GM06990 (cell line): ENCODE measurements around the gene FKBP1B.

Source experiments
- DNase-seq: peaks from one replicate; pipeline ENCODE4 v3.0.0-alpha.2; 2011; ENCODE audit not compliant: insufficient read length; ENCODE audit errors: extremely low read depth
- H3K27me3 ChIP-seq: replicated peaks from 2 replicates; pipeline ENCODE4 v1.6.0; 2011; ENCODE audit warnings: low read length; ENCODE audit not compliant: control insufficient read depth, insufficient read depth
- H3K36me3 ChIP-seq: 2 replicates; pipeline ENCODE4 v1.5.1; 2011; ENCODE audit warnings: low read length; ENCODE audit not compliant: control insufficient read depth, insufficient read depth
- H3K4me3 ChIP-seq: replicated peaks from 2 replicates; pipeline ENCODE4 v1.5.1; 2011; ENCODE audit warnings: low read depth, mild to moderate bottlenecking, control low read depth, low read length
- CTCF ChIP-seq: IDR thresholded peaks from 2 replicates; pipeline ENCODE4 v1.5.1; 2011; ENCODE audit warnings: low read length, control low read depth, mild to moderate bottlenecking, inconsistent platforms; ENCODE audit not compliant: insufficient read depth, poor library complexity, severe bottlenecking

Gene FKBP1B

GRCh38 chr2:24075915-24076848 is 26.6 kb downstream of the FKBP1B start, which contains the start of gene SF3B6:
Gene SF3B6 (minus strand): TSS chr2:24076326. CDS start chr2:24076229, 97 bp downstream.
- no peak for TF ChIP-seq CTCF
- Histone ChIP-seq H3K27me3 (no peaks in the 10 kb centered on the region), H3K36me3 (no peaks in the 10 kb centered on the region), H3K4me3 (peak within 1 kb of the TSS; percentile 76)
- peak; percentile 97 for DNase-seq

GRCh38 chr2:24076849-24077534 is 27.5 kb downstream of the FKBP1B start:
- peak overlapping the region; percentile 76 for H3K4me3 ChIP-seq
- no peak for DNase-seq
- H3K36me3 ChIP-seq: no peaks in the 10 kb centered on the region; the same call in 1 of the 2 replicates
- TF ChIP-seq CTCF: no peak
- H3K27me3 ChIP-seq: no peaks in the 10 kb centered on the region

- Histone ChIP-seq H3K36me3 (no peaks in the 10 kb centered on the region; the same call in 1 of the 2 replicates), H3K4me3 (peak overlapping the region; percentile 76), H3K27me3 (no peaks in the 10 kb centered on the region)
- no peak for DNase-seq
- no peak for TF ChIP-seq CTCF
Measured at GRCh38 chr2:24077535-24077877, 28.0 kb downstream of the FKBP1B start.

GRCh38 chr2:24077879-24078278 is 28.3 kb downstream of the FKBP1B start:
- H3K27me3 ChIP-seq: no peaks in the 10 kb centered on the region
- no peak for TF ChIP-seq CTCF
- peaks cover 3% of the 10 kb centered on the region; the same call in 1 of the 2 replicates for H3K36me3 ChIP-seq
- DNase-seq: no peak
- peak overlapping the region; percentile 76 for H3K4me3 ChIP-seq

- Histone ChIP-seq H3K4me3 (no peak overlapping the region), H3K36me3 (peaks cover 3% of the 10 kb centered on the region; the same call in 1 of the 2 replicates), H3K27me3 (no peaks in the 10 kb centered on the region)
- no peak for DNase-seq
- TF ChIP-seq CTCF: no peak
Measured at GRCh38 chr2:24080701-24081100, 31.2 kb downstream of the FKBP1B start.
